Mucosa of stomach (tissue), 1 donor: ENCODE data around the gene OSBPL2.

Experiments
- H3K27me3 ChIP-seq: one replicate; pipeline ENCODE4 v1.7.0; 2013; ENCODE audit warnings: mild to moderate bottlenecking, low read length; ENCODE audit not compliant: control insufficient read depth, insufficient read depth
- H3K36me3 ChIP-seq: one replicate; pipeline ENCODE4 v1.7.0; 2013; ENCODE audit warnings: low read length; ENCODE audit not compliant: control insufficient read depth, insufficient read depth
- H3K4me1 ChIP-seq: one replicate; pipeline ENCODE4 v1.7.0; 2013; ENCODE audit warnings: mild to moderate bottlenecking, low read length; ENCODE audit not compliant: control insufficient read depth, insufficient read depth
- H3K4me3 ChIP-seq: one replicate; pipeline ENCODE4 v1.7.0; 2013; ENCODE audit warnings: low read length
- H3K9ac ChIP-seq: one replicate; pipeline ENCODE4 v1.7.0; 2013; ENCODE audit warnings: mild to moderate bottlenecking, low read length, moderate library complexity
- H3K9me3 ChIP-seq: one replicate; pipeline ENCODE4 v1.7.0; 2013; ENCODE audit warnings: mild to moderate bottlenecking, low read length, moderate library complexity; ENCODE audit not compliant: control insufficient read depth
- donor health status: Pancreatic carcinoma.

The OSBPL2 gene

DNA sequence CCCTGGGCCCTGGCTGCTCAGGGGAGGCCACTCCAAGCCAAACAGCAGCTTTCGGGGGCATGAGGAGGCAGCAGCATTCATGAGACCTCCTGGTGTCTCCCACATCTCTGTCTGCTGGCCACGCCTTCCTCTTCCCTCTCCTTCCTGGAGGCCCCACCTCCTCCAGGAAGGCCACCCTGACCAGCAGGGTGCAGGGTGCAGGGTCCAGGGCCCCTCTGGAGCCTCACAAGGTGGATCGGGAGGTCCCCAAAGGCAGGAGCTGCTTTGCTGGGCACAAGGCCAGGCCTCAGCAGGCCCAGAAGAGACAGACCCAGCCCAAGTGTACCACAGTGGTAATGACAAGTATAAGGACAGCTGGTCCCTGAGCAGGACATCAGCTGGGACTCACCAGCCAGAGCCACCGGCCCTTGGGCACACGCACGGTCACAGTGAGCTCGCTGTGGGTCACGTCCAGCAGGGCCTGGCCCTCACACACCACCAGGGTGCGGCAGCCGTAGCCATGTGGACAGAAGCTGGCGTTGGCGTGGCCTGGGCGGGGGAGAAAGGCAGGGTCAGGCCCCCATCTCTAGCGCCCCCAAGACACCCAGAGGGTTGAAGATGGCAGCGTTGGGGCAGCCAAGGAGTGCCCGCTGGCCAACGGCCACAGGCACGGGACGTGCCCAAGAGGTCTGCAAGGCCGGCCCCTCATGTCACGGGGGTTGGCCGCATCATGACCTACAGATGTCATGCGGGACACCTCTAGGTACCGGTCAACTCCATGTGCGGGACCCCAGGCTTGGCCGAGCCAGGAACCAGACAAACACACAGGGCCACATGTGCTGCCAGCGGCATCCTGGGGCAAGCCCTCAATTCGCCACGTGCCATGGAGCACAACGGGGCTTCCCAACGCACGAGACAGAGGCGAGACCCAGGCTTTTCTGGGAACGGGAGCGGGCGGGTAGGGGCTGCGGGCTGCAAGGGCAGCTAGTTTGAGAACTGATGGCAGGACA, 91.4 kb downstream of the OSBPL2 start:
- no peaks in the 10 kb centered on the region for H3K9me3 ChIP-seq
- no peaks in the 10 kb centered on the region for H3K27me3 ChIP-seq
- no peaks in the 10 kb centered on the region for H3K36me3 ChIP-seq
- H3K9ac ChIP-seq: no peak overlapping the region
- H3K4me3 ChIP-seq: no peak overlapping the region
- H3K4me1 ChIP-seq: no peaks in the 10 kb centered on the region

DNA sequence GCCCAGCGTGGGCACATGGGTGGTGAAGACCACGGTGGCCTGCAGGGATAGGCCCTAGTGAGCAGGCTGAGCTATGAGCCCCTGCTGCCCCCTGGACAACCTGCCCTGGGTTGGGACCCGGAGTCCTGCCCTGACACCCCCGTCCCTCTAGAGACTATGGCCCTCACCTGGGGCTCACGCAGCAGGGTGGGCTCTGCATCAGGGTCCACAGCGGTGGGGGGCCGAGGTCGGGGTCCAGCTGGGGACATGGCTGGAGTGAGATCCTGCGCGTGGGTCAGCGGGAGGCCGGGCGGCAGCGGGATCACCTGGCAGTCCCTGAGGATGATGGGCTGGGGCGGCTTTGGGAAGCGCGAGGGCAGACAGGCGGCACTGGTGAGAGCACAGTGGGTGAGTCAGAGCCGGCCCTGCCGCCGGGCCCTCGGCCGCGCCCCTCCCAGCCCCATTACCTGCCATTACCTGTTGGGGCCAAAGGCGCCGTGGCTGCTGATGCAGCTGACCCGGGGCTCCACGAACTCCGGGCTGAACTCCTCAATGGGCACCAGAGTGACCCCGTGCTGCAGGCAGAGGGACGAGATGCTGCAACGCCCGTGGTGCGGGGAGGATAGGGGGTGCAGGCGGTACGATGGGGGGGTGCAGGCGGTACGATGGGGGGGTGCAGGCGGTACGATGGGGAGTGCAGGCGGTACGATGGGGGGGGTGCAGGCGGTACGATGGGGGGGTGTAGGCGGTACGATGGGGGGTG, 92.4 kb downstream of the OSBPL2 start:
- Histone ChIP-seq H3K4me1 (no peaks in the 10 kb centered on the region), H3K27me3 (no peaks in the 10 kb centered on the region), H3K36me3 (no peaks in the 10 kb centered on the region), H3K4me3 (no peak overlapping the region), H3K9ac (no peak overlapping the region), H3K9me3 (no peaks in the 10 kb centered on the region)

DNA sequence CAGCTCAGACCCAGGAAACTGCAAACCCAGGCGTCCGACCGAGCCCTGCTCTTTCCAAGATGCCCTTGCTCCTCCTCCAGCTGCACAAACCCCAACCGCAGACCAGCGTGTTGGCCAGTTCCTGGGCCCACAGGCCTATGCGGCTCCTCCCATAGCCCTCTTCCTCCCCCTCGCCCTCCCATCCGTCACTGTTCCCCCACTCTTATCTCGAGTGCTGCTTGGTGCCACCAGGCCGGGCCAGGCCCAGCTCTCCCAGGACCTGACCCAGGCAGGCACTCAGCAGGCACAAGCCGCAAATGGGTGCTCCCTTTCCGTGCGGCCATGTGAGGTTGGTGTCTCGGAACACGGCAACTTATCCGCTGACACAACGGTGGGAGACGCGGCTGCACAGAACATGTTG, 93.0 kb downstream of the OSBPL2 start:
- H3K9me3 ChIP-seq: no peaks in the 10 kb centered on the region
- no peaks in the 10 kb centered on the region for H3K27me3 ChIP-seq
- H3K4me1 ChIP-seq: no peaks in the 10 kb centered on the region
- H3K9ac ChIP-seq: no peak overlapping the region
- H3K36me3 ChIP-seq: no peaks in the 10 kb centered on the region
- H3K4me3 ChIP-seq: no peak overlapping the region

DNA sequence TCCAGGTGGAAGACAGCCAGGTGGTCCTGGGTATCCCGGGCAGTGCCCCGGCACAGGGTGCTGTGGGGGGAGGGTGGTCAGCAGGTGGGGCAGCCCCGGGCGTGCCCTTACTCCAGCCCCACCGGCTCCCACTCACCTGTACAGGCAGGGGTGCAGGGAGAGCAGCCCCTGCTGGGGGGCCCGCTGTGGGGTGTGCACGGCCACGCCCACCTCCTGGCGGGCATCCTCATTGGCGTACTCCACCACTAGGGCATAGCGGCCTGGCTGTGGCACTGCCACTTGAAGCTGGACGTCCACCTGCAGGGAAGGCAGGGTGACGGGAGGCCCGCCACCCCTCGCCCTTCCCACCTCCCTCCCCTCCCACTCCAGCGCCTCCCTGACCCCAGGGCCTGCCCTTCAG, 94.1 kb downstream of the OSBPL2 start:
- Histone ChIP-seq H3K27me3 (no peaks in the 10 kb centered on the region), H3K4me3 (no peak overlapping the region), H3K9ac (no peak overlapping the region), H3K4me1 (no peaks in the 10 kb centered on the region), H3K9me3 (no peaks in the 10 kb centered on the region), H3K36me3 (no peaks in the 10 kb centered on the region)

DNA sequence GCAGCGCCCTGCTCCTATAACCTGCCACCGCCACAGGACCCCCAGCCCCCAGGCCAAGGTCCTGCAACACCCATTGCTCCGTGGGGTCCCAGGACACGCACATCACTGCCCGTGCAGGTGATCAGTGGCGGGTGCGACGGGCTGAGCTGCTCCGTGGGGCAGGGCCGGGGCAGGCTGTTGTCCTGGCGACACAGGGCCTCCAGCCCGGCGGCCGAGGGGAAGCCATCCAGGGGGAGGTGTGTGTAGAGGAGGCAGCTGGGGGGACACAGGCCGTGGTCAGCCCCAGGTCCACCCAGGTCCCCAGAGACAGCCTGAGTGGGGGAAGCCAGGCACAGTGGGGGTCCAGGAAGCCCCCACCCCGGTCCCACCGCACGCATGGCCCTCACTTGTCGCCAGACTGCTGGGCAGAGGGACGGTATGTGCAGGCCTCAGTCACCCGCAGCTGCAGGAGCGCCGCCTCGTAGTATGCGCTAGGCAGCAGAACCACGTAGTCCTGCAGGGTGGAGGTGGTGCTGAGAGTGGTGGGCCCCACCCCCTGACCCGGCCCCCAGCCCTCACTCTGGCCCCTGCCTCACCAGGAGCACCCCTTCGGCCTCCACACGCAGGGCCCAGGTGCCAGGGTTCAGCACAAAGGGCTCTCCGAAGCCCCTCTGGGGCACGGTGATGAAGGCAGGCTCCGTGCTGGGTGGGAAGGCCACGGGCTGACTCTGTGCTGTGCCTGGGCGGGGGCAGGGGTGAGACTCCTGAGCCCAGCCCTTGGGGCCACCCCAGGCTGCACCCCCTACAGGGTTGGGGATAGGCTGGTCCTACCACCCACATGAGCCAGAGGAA, 94.9 kb downstream of the OSBPL2 start:
- H3K36me3 ChIP-seq: no peaks in the 10 kb centered on the region

DNA sequence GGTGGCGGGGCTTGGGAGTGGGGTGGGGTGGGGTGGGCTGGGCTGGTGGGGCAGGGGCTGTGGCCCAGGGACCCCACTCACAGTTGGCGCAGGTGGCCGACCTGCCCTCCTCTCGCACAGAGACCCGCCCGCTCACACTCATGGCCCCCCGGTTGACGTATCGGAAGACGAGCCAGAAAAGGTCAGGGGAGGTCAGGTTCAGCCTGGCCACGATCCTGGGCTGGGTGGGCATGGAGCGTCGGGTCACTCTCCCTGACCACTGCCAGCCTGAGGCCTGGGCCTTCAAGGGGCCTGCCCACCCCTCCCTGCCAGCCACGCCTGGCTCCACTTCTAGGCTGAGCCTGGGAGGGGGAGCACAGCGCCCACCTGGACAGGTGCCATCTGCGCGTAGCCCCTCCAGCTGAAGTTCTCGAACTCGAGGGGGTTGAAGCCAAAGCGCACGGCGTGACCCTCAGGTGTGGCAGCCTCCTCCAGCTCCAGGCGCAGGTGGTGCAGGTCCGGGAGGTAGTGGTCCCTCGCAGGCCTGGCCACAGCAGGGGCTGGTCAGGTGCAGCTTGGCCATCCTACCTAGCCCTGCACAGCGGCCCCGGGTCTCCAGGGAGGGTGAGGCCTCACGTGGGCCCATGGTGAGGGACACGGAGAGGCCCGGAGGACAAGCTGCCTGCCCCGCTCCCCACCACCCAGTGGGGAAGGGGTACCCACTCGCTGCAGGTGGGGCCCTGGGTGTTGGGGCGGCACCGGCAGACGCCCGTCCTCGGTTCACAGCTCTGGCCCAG, 95.7 kb downstream of the OSBPL2 start:
- Histone ChIP-seq H3K36me3 (no peaks in the 10 kb centered on the region), H3K4me1 (no peaks in the 10 kb centered on the region)

More for the DNA sequence above, 94.9 kb downstream of the OSBPL2 start:
- H3K9me3 ChIP-seq: no peaks in the 10 kb centered on the region
- H3K4me3 ChIP-seq: no peak overlapping the region
- no peaks in the 10 kb centered on the region for H3K4me1 ChIP-seq
- no peak overlapping the region for H3K9ac ChIP-seq
- no peaks in the 10 kb centered on the region for H3K27me3 ChIP-seq

DNA sequence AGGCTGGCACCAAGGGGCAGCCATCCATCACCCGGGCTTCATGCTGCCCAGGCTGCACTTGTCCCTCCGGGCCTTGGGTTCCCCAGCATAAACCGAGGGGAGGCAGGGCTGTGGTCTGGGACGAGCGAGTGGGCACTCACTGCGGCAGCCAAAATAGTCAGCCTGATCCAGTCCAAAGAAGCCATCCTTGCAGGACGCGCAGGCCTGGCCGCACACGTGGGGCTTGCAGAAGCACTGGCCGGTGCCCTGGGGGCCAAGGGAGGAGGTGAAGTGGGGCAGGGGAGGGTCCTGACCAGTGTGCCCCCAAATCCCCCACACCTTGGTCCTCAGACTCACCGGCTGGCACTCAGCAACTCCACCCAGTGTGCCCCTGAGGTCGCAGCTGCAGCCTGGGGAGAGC, 96.6 kb downstream of the OSBPL2 start:
- Histone ChIP-seq H3K36me3 (no peaks in the 10 kb centered on the region), H3K9ac (no peak overlapping the region), H3K27me3 (no peaks in the 10 kb centered on the region), H3K9me3 (no peaks in the 10 kb centered on the region), H3K4me3 (no peak overlapping the region), H3K4me1 (no peaks in the 10 kb centered on the region)

More for the DNA sequence above, 95.7 kb downstream of the OSBPL2 start:
- no peak overlapping the region for H3K4me3 ChIP-seq
- H3K27me3 ChIP-seq: no peaks in the 10 kb centered on the region
- no peaks in the 10 kb centered on the region for H3K9me3 ChIP-seq
- no peak overlapping the region for H3K9ac ChIP-seq

DNA sequence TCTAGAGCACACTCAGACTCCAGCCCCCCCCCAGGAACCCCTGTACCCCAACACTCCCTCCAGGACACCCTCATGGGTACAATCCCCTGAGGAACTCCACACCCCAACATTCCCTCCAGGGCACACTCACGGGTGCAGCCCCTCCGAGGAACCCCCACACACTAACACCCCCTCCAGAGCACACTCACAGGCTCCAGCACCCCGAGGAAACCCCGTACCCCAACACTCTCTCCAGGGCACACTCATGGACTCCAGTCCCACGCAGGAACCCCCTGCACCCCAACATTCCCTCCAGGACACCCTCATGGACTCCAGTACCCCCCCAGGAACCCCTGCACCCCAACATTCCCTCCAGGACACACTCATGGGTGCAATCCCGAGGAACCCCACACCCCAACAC, 97.2 kb downstream of the OSBPL2 start:
- Histone ChIP-seq H3K27me3 (no peaks in the 10 kb centered on the region), H3K9me3 (no peaks in the 10 kb centered on the region), H3K4me3 (no peak overlapping the region), H3K4me1 (no peaks in the 10 kb centered on the region), H3K9ac (no peak overlapping the region), H3K36me3 (no peaks in the 10 kb centered on the region)

DNA sequence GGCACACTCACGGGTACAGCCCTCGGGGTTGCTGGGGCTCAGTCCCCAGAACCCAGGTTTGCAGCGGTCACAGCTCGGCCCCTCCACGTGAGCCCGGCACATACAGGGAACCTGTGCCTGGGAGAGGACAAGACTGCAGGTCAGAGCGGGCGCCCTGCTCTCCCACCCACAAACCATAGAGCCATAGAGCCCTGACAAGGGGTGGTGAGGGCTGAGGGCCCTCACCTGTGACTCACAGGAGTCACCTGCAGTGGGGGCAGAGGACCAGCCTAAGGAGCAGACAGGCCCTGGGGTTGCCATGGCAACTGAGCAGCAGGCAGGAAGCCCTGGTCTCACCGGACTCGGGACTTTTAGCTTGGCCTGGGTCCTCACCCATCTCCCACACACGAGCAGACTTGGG, 98.0 kb downstream of the OSBPL2 start:
- no peaks in the 10 kb centered on the region for H3K36me3 ChIP-seq

DNA sequence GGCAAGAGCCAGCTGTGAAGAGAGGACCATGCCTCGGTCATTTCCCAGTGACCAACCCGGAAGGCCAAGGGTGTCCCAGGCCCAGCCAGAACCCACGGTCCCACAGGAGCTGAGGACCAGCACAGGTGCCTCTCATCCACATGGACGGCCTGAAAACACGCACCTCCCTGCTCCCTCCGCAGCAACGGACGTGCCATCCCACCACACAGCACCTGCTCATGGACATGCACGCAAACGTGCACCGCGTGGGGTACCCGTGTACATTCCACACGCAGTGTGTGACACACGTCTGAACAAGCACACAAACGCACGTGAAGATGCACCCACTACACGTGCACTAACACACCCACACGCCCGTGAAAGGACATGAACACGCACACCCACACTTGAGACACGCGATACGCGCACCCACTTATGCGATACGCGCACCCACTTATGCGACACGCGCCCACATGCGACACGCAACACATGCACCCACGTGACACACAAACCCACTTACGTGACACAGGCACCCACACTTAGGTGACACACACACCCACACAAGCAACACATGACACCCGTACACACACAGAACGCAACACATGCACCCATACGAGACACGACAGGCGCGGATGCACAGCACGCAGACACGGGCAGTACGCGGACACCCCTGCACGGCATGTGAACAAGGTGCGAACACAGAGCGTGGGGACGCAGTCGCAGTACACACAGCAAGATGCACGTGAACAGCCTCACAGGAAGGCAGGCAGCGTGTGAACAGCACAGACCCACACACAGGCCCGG, 98.6 kb downstream of the OSBPL2 start:
- H3K9ac ChIP-seq: no peak overlapping the region
- no peaks in the 10 kb centered on the region for H3K4me1 ChIP-seq

More for the DNA sequence above, 98.0 kb downstream of the OSBPL2 start:
- no peak overlapping the region for H3K9ac ChIP-seq
- no peaks in the 10 kb centered on the region for H3K4me1 ChIP-seq
- no peak overlapping the region for H3K4me3 ChIP-seq
- H3K27me3 ChIP-seq: no peaks in the 10 kb centered on the region
- H3K9me3 ChIP-seq: no peaks in the 10 kb centered on the region

More for the DNA sequence above, 98.6 kb downstream of the OSBPL2 start:
- Histone ChIP-seq H3K9me3 (no peaks in the 10 kb centered on the region), H3K4me3 (no peak overlapping the region), H3K36me3 (no peaks in the 10 kb centered on the region), H3K27me3 (no peaks in the 10 kb centered on the region)
